ENCODE measurements around the gene LIPA.

DNA sequence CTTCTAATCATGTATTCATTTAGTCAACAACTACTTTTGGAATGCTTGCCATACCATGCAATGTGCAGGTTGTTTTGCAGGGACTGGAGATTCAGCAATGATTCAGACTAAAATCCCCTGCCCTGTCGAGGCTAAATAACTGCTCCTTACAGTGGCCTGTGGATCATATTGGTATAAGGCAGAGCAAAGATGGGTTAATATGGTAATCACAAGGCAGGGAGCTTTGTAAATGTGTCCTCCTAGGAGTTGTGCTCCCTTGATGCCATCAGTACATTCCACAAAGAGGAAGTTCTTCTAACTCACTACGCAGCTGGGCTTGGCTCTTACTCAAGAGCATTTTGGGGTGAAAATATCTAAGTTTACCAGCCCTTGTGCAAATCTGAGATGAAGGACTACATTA, 49.7 kb upstream of the LIPA start:
- TF ChIP-seq POLR2AphosphoS5 (IDR thresholded peaks at IDR 0.05; ENCODE audit: low read depth, low read length), result no peak
- no peak for TF ChIP-seq POLR2A (IDR thresholded peaks at IDR 0.05; ENCODE audit: low read depth, low read length)
- no peak for TF ChIP-seq TAF1 (IDR thresholded peaks at IDR 0.05; ENCODE audit: low read depth, low read length)
- peak; percentile 20; the same call in 1 of the 2 replicates for TF ChIP-seq SPI1 (IDR thresholded peaks at IDR 0.05; ENCODE audit: low read depth, low read length)
- no peak for TF ChIP-seq POU2F2 (IDR thresholded peaks at IDR 0.05; ENCODE audit: low read depth, low read length)
- no peak for TF ChIP-seq PAX5 (IDR thresholded peaks at IDR 0.05; ENCODE audit: insufficient read depth, low read length, severe bottlenecking)
